ENCODE data around the gene CCIN. TPM values are rescaled to one million over a fixed set of nuclear protein-coding genes. Genes with fewer than 3 reads are reported as not detected.

The CCIN gene
- polyA plus RNA-seq (2013, experiment 1 of 2), result 0.01 TPM
- 0.04 TPM for polyA plus RNA-seq (2013, experiment 2 of 2)

DNA sequence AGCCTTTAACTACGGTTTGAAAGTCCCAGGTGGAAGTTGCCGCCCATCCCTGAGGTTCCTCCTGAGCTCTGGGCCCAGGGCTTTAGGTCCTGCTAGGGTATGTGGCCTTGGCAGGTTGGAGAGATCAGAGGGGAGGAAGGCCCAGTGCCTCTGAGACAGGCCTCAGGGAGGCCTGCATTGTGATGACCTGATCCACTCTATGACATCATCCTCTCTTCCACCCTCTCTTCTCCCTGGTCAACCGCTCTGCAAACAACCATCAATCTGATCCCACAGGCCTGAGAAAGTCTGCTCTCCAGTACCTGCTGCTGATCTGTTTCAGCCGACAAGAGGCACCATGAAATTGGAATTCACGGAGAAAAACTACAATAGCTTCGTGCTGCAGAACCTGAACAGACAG is at the start of gene CCIN:
CCIN (plus strand) TSS at position 223 of the 400 bp plus-strand sequence; CDS start at position 338, 115 bp downstream.
- no peak within 1 kb of the TSS for H2AK5ac ChIP-seq (ENCODE audit: low read length, severe bottlenecking)
- H2AFZ ChIP-seq (ENCODE audit: low read depth, low read length), result no peak within 1 kb of the TSS
- no peak within 1 kb of the TSS for H3K14ac ChIP-seq (ENCODE audit: low read length in 2 of 2)
- H2BK120ac ChIP-seq (ENCODE audit: low read depth, low read length), result no peak within 1 kb of the TSS
- H3K9me3 ChIP-seq (ENCODE audit: control insufficient read depth, low read length), result no peaks in the 10 kb centered on the region
- no peak within 1 kb of the TSS for H4K8ac ChIP-seq (ENCODE audit: low read length)
- H3K79me1 ChIP-seq (replicated peaks; ENCODE audit: low read length, poor library complexity, severe bottlenecking), result no peaks in the 10 kb centered on the region
- DNase-seq, result no peak
- peaks cover 0 to 22% of the 10 kb centered on the region in 2 experiments for H3K36me3 ChIP-seq (ENCODE audit: control insufficient read depth in 1 of 2, insufficient read depth in 2 of 2, low read depth in 1 of 2, low read length in 2 of 2)
- no peak within 1 kb of the TSS for H3K27ac ChIP-seq (ENCODE audit: low read length, poor library complexity, severe bottlenecking)
- no peak within 1 kb of the TSS for H3K4me3 ChIP-seq (ENCODE audit: insufficient read depth in 1 of 2, low read depth in 1 of 2, low read length in 2 of 2)
- WGBS, result 96% methylated on average over 6 of the region's 6 CpGs
- no peak within 1 kb of the TSS for H3K9ac ChIP-seq (ENCODE audit: low read length)
- no peak within 1 kb of the TSS for H3K23ac ChIP-seq (ENCODE audit: low read length in 2 of 2)
- no peak within 1 kb of the TSS for H2BK12ac ChIP-seq (ENCODE audit: low read length in 2 of 2)
- H3K18ac ChIP-seq (ENCODE audit: low read depth in 1 of 2, low read length in 2 of 2), result no peak within 1 kb of the TSS
- no peaks in the 10 kb centered on the region for H3K27me3 ChIP-seq (ENCODE audit: control insufficient read depth in 1 of 2, insufficient read depth in 1 of 2, low read length in 2 of 2)
- H4K91ac ChIP-seq (ENCODE audit: low read length), result no peak within 1 kb of the TSS
- no peak within 1 kb of the TSS for H2BK5ac ChIP-seq (ENCODE audit: low read depth, low read length, poor library complexity, severe bottlenecking)
- no peak within 1 kb of the TSS for H3K4ac ChIP-seq (ENCODE audit: low read depth in 1 of 2, low read length in 2 of 2)
- peaks cover 13% of the 10 kb centered on the region for H3K4me1 ChIP-seq (ENCODE audit: control insufficient read depth, insufficient read depth, low read depth, low read length)
- H3K4me2 ChIP-seq (ENCODE audit: low read length, poor library complexity, severe bottlenecking), result no peak within 1 kb of the TSS
- no peak within 1 kb of the TSS for H2BK15ac ChIP-seq (ENCODE audit: low read depth, poor library complexity, severe bottlenecking)

DNA sequence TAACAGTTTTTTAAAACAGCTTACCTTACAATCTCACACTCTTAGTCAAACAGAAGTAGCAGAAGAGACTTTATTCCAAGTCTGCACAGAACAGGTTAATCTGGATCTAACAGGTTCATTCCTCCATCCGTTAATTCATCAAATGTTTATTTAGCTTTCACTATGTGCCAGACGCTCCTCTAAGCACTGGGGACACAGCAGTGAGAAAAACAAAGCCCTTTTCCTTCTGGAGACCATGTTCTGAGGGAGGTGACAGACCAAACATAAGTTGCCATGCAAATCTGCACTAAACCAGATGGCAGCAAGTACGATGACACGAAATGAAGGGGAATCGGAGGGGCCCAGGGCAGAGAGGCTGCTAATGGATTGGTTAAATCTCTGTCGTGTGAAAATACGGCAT is 49.7 kb upstream of the CCIN start:
- Histone ChIP-seq H3K4me3 (ENCODE audit: insufficient read depth in 1 of 2, low read depth in 1 of 2, low read length in 2 of 2) (no peak overlapping the region), H3K27me3 (ENCODE audit: control insufficient read depth in 1 of 2, insufficient read depth in 1 of 2, low read length in 2 of 2) (no peaks in the 10 kb centered on the region), H3K4ac (ENCODE audit: low read depth in 1 of 2, low read length in 2 of 2) (no peak overlapping the region), H4K8ac (ENCODE audit: low read length) (no peak overlapping the region), H3K79me1 (replicated peaks; ENCODE audit: low read length, poor library complexity, severe bottlenecking) (no peaks in the 10 kb centered on the region), H2AK5ac (ENCODE audit: low read length, severe bottlenecking) (no peak overlapping the region), H2AFZ (ENCODE audit: low read depth, low read length) (no peak overlapping the region), H3K9me3 (ENCODE audit: control insufficient read depth, low read length) (no peaks in the 10 kb centered on the region), H2BK12ac (ENCODE audit: low read length in 2 of 2) (no peak overlapping the region), H3K18ac (ENCODE audit: low read depth in 1 of 2, low read length in 2 of 2) (no peak overlapping the region), H3K4me2 (ENCODE audit: low read length, poor library complexity, severe bottlenecking) (no peak overlapping the region), H3K14ac (ENCODE audit: low read length in 2 of 2) (no peak overlapping the region), H3K23ac (ENCODE audit: low read length in 2 of 2) (no peak overlapping the region), H2BK5ac (ENCODE audit: low read depth, low read length, poor library complexity, severe bottlenecking) (no peak overlapping the region), H3K9ac (ENCODE audit: low read length) (no peak overlapping the region), H3K27ac (ENCODE audit: low read length, poor library complexity, severe bottlenecking) (no peak overlapping the region), H3K4me1 (ENCODE audit: control insufficient read depth, insufficient read depth, low read depth, low read length) (peaks cover 2% of the 10 kb centered on the region), H2BK120ac (ENCODE audit: low read depth, low read length) (no peak overlapping the region), H3K36me3 (ENCODE audit: control insufficient read depth in 1 of 2, insufficient read depth in 2 of 2, low read depth in 1 of 2, low read length in 2 of 2) (peaks cover 20 to 78% of the 10 kb centered on the region in 2 experiments), H2BK15ac (ENCODE audit: low read depth, poor library complexity, severe bottlenecking) (no peak overlapping the region), H4K91ac (ENCODE audit: low read length) (no peak overlapping the region)
- WGBS, result 84% methylated on average over 7 of the region's 7 CpGs
- DNase-seq, result no peak

DNA sequence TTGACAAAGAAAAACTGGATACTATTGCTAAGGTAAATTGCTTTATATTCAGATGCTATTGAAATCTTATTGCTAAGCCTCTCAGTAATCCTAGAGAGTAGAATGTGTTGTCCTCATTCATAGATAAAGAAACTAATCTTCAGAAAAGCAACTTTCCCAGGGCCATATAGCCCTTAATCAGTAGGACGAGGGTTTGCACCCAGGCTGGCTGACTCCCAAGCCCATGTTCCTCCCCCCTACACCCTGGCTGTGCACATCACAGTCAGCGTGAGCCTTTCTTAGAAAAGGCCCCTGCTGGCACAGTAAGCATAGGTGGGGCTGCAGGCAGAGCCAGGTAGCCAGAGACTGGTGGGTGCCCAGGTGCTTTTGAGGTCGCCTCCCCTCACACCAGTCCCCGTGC is 48.5 kb upstream of the CCIN start:
- H2BK12ac ChIP-seq (ENCODE audit: low read length in 2 of 2), result no peak overlapping the region
- WGBS, result 80% methylated on average over 4 of the region's 4 CpGs
- no peaks in the 10 kb centered on the region for H3K9me3 ChIP-seq (ENCODE audit: control insufficient read depth, low read length)

DNA sequence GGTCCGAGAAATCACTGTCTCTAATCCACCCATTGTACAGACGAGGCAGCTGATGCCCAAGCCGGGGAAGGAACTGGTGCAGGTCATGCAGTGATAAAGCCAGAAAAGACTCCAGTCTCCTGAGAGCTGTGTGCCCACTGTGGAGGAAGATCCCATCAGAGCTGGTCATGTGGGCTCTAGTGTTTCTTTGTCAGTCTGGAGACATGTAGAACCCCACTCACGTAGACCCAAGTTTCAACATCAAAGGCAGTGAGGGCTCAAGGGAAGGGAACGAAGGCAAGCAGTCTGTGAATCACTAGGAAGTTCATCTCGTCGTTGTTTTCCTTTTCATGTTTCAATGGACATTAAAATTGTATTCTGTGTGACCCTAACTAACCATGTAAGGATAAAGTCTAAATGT is 47.2 kb upstream of the CCIN start:
- Histone ChIP-seq H2BK120ac (ENCODE audit: low read depth, low read length) (no peak overlapping the region), H2AFZ (ENCODE audit: low read depth, low read length) (no peak overlapping the region), H3K4me1 (ENCODE audit: control insufficient read depth, insufficient read depth, low read depth, low read length) (peaks cover 2% of the 10 kb centered on the region), H3K4me2 (ENCODE audit: low read length, poor library complexity, severe bottlenecking) (no peak overlapping the region), H3K9ac (ENCODE audit: low read length) (no peak overlapping the region), H3K14ac (ENCODE audit: low read length in 2 of 2) (no peak overlapping the region), H3K9me3 (ENCODE audit: control insufficient read depth, low read length) (no peaks in the 10 kb centered on the region), H3K79me1 (replicated peaks; ENCODE audit: low read length, poor library complexity, severe bottlenecking) (no peaks in the 10 kb centered on the region), H4K8ac (ENCODE audit: low read length) (no peak overlapping the region), H2AK5ac (ENCODE audit: low read length, severe bottlenecking) (no peak overlapping the region), H3K4ac (ENCODE audit: low read depth in 1 of 2, low read length in 2 of 2) (no peak overlapping the region), H2BK12ac (ENCODE audit: low read length in 2 of 2) (no peak overlapping the region), H3K23ac (ENCODE audit: low read length in 2 of 2) (no peak overlapping the region), H4K91ac (ENCODE audit: low read length) (no peak overlapping the region), H2BK15ac (ENCODE audit: low read depth, poor library complexity, severe bottlenecking) (no peak overlapping the region), H3K18ac (ENCODE audit: low read depth in 1 of 2, low read length in 2 of 2) (no peak overlapping the region), H3K27ac (ENCODE audit: low read length, poor library complexity, severe bottlenecking) (no peak overlapping the region), H2BK5ac (ENCODE audit: low read depth, low read length, poor library complexity, severe bottlenecking) (no peak overlapping the region), H3K27me3 (ENCODE audit: control insufficient read depth in 1 of 2, insufficient read depth in 1 of 2, low read length in 2 of 2) (no peaks in the 10 kb centered on the region), H3K4me3 (ENCODE audit: insufficient read depth in 1 of 2, low read depth in 1 of 2, low read length in 2 of 2) (no peak overlapping the region), H3K36me3 (ENCODE audit: control insufficient read depth in 1 of 2, insufficient read depth in 2 of 2, low read depth in 1 of 2, low read length in 2 of 2) (peaks cover 20 to 83% of the 10 kb centered on the region in 2 experiments)
- DNase-seq, result no peak
- WGBS, result 95% methylated on average over 7 of the region's 7 CpGs

More for the DNA sequence above, 48.5 kb upstream of the CCIN start:
- no peak overlapping the region for H4K8ac ChIP-seq (ENCODE audit: low read length)
- no peak overlapping the region for H2AK5ac ChIP-seq (ENCODE audit: low read length, severe bottlenecking)
- H3K79me1 ChIP-seq (replicated peaks; ENCODE audit: low read length, poor library complexity, severe bottlenecking), result no peaks in the 10 kb centered on the region
- no peak overlapping the region for H2AFZ ChIP-seq (ENCODE audit: low read depth, low read length)
- H2BK120ac ChIP-seq (ENCODE audit: low read depth, low read length), result no peak overlapping the region
- H3K4me3 ChIP-seq (ENCODE audit: insufficient read depth in 1 of 2, low read depth in 1 of 2, low read length in 2 of 2), result no peak overlapping the region
- H3K4ac ChIP-seq (ENCODE audit: low read depth in 1 of 2, low read length in 2 of 2), result no peak overlapping the region
- no peak overlapping the region for H3K9ac ChIP-seq (ENCODE audit: low read length)
- H2BK5ac ChIP-seq (ENCODE audit: low read depth, low read length, poor library complexity, severe bottlenecking), result no peak overlapping the region
- peaks cover 2% of the 10 kb centered on the region for H3K4me1 ChIP-seq (ENCODE audit: control insufficient read depth, insufficient read depth, low read depth, low read length)
- H3K4me2 ChIP-seq (ENCODE audit: low read length, poor library complexity, severe bottlenecking), result no peak overlapping the region
- no peak for DNase-seq
- H3K18ac ChIP-seq (ENCODE audit: low read depth in 1 of 2, low read length in 2 of 2), result no peak overlapping the region
- H3K14ac ChIP-seq (ENCODE audit: low read length in 2 of 2), result no peak overlapping the region
- H2BK15ac ChIP-seq (ENCODE audit: low read depth, poor library complexity, severe bottlenecking), result no peak overlapping the region
- H3K27ac ChIP-seq (ENCODE audit: low read length, poor library complexity, severe bottlenecking), result no peak overlapping the region
- H3K23ac ChIP-seq (ENCODE audit: low read length in 2 of 2), result no peak overlapping the region
- H4K91ac ChIP-seq (ENCODE audit: low read length), result no peak overlapping the region
- peaks cover 20 to 89% of the 10 kb centered on the region in 2 experiments for H3K36me3 ChIP-seq (ENCODE audit: control insufficient read depth in 1 of 2, insufficient read depth in 2 of 2, low read depth in 1 of 2, low read length in 2 of 2)
- H3K27me3 ChIP-seq (ENCODE audit: control insufficient read depth in 1 of 2, insufficient read depth in 1 of 2, low read length in 2 of 2), result no peaks in the 10 kb centered on the region
